NCI-H460 (cell line): ENCODE results near the gene MROH2B. TPM values are rescaled to one million over a fixed set of nuclear protein-coding genes. Genes with fewer than 3 reads are reported as not detected.

Experiments
- DNase-seq: peaks from one replicate; pipeline ENCODE4 v3.0.0-alpha.2; 2016; ENCODE audit warnings: low read depth; ENCODE audit errors: extremely low read depth
- polyA plus RNA-seq: library from polyadenylated mRNA; depleted of rRNA; stranded (reverse); fragments of >200 nt; gene quantifications from 2 replicates; pipeline ENCODE4 v1.2.3, GENCODE V29; 2014; cell fraction: nucleus; rRNA removed
- total RNA-seq: library from RNA; depleted of rRNA; stranded (reverse); fragments of >200 nt; shearing (Covaris generic); gene quantifications from 2 replicates; pipeline ENCODE4 v1.2.3, GENCODE V29; 2014; rRNA removed

The MROH2B gene
- total RNA-seq = not detected in 2 replicates
- polyA plus RNA-seq = not detected in 2 replicates

DNA sequence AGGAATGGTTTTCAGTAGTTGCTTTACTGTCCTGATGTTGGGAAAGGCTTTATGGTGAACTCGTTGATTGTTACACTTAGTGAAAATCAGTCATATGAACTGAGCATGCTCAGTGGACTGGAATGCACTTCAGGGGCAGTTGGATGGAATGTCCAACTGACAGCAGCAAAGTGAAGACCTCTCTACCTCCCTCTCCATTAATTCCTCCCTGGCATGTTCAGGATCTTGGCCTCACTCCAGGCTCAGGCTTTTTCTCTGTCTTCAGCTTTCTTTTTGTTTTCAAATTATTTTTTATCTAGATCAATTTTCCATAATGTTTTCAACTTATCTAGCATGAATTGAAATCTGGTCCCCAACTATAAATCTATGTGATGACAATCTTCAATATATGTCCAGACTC, at the start of gene MROH2B:
MROH2B (minus strand) TSS at position 101 of the 400 bp plus-strand sequence. CDS start 490 bp downstream, outside the sequence.
- no peak for DNase-seq

DNA sequence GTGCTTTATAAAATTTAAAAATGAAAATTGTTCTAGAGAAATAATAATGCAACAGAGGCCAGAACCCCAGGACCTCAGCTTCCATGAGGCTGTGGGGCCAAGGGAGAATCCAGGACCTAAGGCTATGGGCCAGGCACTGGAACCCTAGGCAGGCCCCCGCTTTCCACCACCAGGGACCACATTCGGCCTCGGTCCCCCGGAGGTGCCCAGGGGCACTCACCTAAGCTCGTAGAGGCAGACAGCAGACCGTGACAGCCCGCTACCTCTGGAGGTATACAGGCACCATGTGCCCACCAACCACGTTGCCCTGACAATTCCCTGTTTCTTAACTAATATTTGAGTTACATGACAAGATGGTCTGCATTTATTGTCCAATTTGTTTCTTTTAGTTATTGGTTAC, 49.5 kb upstream of the MROH2B start:
- DNase-seq = no peak

DNA sequence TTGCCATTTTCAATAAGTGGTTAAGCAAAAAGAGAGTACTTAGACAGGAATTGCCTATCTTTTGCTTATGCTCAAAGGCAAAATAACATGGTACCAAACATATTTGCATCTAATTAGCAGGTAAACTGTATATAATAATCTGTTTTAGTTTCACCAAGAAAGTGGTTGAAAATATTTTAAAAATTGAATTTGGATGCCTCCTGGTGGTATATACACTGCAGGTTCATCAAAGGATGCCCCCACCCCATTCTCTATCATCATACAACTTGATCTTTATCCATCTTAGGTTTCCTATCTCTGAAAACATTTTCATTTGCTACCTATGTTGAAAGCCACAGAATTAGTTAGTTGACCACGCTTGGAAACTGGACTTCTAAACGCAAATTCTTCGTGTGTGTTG, 47.0 kb upstream of the MROH2B start:
- no peak for DNase-seq

DNA sequence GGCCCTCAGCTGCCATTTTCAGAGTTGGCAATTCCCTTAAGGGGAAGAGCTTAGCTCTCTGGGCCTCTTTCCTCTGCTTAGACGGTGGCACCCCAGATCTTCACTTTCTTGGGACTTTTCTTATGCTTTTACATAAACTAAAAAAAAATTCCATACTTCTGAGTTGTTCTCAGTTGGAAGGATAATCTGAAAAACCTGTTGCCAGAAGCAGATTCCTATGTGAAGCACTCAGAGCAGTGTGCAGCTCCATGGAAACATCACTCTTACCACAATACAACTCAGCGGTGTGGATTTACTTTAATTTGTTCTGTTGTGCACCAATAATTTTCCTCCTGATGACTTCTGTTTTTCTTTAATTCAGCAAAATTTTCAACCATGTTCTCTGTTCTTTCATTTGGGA, 44.1 kb upstream of the MROH2B start:
- no peak for DNase-seq

DNA sequence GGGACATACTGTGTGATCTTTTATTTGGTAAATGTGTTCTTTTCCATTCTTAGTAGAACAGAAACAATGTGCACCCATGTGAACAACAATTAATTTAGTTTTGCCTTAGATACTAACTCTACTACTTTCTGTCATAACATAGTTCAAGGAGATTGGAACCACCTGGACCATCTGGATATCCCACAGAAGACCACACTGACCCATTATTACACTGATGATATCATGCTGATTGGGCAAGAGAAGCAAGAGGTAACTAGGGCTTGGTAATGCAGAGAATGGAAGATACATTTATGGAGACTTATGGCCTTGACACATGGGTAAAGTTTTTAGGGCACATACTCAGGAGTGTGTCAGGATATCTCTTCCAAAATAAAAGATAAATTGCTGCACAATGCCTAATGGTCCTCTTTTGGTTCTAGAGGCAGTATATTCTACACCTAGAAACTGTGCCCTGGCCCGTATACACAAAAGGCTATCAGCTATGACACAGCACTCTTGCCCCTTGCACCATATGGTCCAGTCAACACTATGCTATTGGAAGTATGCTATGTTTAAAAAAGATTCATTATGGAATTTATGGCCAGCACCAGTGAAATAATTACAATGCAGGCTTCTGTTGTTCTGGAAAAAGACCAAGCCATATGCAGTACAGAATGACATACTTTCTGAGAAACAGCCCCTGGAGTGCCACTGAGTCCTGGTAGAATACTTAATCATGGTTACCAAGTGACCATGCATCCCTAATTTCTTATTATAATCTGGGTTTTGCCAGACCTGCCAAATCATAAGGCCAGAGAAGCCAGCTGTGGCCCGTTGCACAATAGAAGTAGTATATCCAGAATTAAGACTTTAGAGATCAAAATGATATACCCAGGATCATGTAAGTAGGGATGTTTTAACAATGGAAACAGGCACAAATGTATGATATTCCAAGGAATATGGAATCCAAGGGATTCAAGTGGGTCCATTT, 41.6 kb upstream of the MROH2B start:
- DNase-seq = no peak

DNA sequence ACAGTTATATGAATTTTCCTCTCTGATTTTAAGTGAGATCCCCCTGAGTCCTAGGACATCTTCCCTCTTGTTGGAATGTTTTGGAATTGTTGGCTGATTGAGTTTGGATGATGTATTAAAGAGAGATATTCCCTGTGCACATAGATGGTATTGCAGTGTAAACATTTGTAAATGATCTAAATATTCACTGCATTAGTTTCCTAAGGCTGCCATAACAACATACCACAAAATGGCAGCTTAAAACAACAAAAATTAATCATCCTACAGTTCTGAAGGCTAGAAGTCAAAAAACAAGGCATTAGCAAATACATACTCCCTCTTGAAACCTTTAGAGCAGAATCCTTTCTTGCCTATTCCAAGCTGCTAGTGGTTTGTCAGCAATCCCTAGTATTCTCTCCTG, 38.0 kb upstream of the MROH2B start:
- DNase-seq = no peak

DNA sequence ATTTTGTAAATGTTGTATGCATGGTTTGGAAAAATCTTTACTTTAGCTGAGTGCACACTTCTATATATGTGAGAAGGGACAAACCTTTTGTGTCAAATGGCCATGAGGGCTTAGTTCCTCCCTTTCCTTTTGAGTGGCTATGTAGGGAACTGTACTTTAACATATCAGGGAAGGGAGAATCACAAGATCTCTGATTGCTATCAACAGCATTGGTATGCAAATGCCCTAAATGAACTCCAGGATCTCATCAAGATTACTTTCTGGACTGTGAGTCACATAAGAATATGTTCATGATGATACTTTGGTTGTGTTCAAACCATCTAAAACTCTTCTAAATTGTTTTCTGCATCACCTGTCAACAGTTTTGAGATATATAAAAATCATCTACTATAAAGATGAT, 31.2 kb upstream of the MROH2B start:
- no peak for DNase-seq

DNA sequence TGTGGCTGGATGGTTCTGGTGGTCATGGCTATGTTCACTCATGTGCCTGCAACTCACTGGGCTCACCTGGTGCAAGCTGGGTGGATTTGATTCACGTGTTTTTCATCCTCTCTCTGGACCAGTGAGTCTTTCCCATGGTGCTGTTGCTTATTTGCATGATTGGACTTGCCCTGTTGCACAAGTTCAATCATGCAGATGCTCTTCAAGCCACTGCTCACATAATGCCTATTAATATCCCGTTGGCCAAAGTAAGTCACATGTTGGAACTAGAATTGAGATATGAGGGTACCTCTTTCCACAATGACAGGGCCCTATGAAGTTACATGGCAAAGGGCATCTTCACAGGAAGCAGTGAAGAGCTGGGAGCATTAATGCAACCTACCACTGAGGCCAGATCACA, 26.5 kb upstream of the MROH2B start:
- DNase-seq = no peak

DNA sequence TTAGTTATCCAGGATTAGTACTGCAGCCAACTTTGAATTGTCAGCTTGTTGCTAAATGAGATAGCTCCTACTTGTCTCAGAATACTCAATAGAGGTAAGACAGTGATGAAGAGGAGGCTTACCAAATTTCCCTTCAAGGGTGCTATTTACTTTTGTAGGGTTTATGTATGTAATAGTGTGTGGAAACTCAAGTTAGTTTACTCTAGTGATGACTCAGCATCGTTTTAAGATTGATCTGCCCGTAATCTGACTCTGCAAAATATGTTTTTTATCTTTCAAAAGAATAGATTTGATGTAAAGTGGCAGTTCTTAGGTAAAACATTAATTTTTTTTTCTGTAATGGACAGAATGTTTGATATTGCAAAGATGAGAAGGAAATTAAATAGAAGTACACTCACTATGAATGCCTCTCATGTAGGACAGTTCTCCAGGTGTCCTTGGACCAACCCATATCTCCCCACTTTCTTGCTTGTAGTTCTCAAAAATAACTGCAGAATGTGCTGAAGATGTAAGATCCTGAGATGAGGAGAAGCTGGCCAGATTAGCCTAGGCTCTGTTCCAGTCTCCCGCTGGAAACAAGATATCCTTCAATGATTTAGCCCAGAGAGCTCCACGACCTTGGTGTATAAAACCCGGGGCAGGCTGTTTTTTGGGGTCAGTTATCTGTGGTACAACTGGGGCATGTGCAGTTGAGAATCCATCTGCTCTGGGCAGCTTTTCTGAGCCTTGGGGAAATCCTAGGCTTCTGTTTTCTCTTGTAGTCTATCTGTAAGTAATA, 24.4 kb upstream of the MROH2B start:
- DNase-seq = no peak

DNA sequence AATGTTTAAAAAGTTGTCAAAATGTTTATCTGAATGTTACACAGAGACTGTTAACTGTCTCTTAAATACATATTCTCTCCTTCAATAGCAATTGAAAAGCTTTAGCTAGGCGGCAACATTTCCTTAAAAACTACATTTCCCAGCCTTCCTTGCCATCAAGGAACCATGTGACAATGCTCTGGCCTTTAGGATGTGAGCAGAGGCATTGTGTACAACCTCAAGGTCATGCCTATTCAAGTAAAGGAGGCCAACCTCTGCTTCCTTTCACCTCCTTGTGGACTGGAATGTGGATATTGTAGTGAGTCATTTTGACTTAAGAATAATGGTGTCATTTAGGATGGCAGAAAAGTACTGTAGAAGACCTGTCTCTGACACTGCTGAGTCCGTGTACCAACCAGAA, 23.7 kb upstream of the MROH2B start:
- DNase-seq = no peak

DNA sequence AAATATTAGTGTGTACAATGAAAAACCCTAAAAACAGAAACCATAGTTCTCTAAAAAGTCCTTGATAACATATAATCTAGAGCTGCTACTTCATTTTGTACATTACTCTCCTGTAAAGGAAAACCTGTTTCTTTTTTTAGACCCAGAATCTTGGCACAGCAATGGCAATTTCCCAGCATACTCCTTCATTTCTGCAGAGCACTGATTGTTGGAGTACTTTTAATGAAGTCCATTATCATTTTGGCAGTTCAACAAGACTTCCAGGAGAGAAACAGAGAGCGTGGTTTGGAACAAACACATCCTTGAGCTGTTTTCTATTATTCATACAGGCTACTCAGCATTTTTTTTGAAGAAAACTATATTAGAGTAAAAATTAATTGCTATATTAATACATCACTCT, 22.7 kb upstream of the MROH2B start:
- no peak for DNase-seq

DNA sequence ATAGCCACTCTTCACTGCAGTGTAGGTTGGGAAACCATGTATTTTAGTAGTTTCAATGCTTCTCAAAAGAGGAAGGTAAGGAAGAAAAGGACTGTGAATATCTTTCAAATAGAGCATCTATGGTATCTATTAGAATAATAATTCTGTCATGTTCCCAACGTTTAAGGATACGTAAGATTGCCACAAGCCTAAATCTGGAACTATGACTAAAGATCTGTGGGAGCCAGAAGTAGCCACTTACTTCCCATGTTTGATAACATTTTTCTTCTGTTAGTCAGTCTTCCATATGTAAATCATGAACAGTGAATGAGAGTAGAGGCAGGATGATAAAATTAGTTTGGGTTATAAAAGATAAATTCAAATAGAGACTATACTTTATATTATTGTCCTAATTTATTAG, 16.3 kb upstream of the MROH2B start:
- no peak for DNase-seq

DNA sequence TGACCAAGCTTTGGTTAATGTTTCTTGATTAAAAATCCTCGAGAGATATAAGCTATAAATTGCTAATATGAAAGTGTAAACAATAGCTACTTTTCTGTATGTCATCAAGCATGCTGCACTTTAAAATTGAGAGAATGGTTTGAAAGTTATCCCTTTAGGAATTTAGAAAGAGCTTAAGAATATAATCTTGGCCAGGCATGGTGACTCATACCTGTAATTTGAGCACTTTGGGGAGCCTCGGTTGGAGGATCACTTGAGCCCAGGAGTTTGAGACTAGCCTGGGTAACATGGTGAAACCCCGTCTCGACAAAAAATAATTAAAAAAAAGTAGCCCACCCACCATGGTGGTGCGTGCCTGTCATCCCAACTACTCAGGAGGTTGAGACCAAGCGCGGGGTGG, 12.2 kb upstream of the MROH2B start:
- no peak for DNase-seq

DNA sequence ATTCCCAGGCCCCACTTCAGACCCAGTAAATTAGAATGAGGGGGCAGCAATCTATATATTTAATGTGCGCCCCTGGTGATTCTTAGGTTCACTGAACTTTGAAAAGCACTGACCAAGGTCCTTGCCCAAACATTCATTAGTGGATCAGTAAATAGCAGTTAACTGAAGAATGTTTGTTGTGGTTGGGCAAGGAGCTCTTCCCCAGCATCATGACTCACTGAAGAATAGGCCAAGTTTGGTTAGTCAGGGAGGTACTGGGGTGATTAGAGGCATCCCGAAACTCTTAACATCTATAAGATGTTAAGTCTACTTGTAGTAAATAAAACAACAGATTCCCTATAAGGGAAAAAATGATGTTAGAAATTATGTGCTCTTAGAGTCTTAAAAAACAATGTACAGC, 833 bp upstream of the MROH2B start:
- DNase-seq = no peak

DNA sequence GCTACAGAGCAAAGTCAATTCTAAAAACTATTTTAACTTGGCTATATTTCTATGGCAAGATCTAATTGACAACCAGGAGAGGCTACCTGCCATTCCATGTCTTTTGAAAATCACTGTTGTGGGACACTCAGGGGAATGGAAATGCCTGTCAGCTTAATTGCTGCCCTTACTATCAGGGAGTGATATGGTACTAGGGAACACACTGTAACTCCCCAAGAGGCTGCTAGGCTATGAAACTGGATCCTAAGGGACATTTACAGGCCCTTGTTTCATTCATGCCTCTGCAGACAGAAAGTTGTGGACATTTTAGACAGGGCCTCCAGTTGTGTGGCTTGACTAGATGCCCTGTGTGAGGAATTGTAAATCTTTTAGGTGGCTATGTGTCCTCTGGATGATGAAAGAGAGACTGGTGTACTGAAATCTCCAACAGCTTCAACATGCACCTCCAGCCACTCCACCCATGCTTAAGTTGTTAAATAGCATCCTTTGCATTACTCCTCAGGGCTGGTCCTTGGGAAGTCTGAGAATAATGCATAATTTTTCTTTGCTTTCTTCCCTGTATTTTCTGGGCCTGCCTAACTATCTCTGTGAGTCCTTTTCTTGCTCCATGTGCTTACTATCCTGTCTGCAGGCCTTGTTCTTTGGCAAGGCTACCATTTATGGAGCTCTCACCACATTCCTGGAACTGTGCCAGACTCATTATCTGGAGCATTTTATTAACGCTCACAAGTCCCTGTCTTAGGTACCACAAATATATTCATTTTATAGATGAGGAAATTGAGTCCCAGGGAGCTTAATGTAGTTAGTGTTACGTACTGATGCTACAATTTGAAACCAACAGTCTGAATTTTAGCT, 3.2 kb downstream of the MROH2B start:
- no peak for DNase-seq

DNA sequence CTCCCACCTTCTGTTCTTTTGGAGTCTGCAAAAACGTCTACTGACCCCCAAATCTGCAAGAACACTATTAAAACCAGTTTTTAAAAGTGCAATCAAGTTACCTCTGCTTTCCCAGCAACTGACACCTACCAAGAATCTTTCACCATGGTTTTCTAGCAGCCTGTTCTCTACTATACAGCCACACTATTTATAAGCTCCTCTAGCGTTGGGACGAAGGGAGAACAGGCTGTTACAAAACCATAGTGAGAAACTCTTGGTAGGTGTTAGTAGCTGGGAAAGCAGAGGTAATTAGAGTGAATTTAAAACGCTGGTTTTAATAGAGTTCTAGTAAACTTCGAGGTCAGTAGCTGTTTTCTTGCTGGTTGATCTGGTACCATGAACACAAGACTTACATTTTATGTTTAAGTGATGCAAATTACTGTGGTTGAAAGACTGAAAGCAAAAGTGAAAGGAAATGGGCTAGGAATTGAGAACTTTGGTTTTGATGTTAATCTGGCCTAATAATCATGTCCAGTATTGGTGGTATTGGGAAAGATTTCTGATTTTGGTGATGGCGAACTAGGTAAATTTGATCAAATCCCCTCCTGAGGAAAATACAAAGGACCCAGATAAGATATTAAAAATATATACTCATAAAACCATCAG, 5.3 kb downstream of the MROH2B start:
- no peak for DNase-seq

DNA sequence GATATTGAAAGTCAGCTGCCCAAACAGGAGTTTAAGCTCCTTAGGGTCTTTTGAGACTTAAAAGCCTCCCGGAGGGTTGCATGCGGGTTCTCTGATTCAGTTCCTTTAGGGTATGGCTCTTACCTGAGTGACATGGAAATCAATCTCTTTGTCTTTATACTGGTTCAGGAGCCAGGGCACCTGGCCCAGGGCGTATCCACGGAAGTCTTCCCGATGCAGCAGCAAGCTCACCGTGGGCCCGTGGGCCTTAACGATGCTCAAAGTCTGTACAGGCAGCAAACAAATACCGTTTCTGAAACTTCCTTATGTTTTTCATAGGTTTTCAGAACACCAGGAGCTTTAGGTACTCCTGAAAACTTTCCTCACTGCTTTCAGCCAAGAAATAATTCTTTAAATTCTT, 13.2 kb downstream of the MROH2B start:
- no peak for DNase-seq

DNA sequence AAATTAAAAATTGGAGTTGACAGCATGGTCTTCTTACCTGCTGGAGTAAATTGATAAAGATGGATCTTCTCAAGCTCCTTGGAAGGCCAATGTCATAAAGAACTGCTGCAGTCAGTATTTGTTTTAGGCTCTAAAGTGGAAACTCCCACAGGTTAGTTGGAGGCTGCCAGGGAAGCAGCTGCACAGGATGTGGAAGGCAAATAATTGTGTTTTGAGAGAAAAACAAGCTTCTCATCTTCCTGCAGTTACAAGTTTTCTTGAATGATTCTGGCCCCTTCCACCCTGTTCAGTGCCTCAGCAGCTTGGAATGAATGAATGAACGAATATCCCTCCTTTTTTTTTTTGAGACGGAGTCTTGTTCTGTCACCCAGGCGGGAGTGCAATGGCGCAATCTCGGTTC, 13.9 kb downstream of the MROH2B start:
- no peak for DNase-seq

DNA sequence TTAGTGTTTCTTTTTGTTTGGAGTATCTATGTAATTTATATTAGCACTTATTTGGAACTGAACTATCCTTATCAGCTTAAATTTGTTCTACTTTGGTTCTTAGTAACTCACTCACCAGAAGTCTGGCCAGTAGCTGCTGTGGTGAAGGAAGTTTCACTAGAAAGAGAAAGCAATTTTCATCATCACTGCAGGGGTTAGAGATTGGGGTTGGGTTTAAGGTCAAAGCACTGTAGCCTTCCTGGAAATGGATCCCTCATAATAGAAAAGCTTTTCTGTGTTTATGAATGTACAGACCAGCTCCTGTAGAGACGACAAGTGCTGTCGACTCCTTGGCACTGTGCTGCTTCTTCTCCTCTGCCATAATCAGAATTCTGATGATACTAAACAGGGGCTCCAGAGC, 22.2 kb downstream of the MROH2B start:
- no peak for DNase-seq

DNA sequence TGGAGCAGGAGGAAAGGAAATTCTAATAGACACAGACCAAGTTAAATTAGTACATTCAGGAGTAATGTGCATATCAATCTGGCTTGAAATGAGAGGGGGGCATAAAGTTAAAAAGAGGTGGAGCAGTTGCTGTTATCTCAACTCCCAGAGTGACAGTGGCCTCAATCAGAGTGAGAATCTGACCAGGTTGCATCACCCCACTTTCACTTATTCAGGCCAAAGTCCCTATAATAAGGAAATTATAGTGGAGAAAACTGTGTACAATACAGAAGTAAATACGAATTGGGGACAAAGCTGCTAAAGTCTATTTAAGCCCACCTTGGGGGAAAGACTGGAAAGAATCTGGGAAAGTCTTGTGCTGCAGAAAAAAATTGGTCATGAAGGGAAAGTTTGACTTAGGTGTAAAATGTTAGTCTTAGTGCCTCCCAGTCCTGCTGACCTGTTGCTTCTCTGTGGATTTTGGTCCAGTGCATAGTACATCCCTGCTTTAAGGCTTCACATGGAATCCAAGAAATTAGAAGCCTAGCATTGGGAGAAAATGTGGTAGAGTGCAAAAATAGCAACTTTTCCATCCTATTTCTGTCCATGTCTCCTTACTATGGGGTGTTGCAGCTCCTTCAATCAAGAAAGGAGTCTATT, 27.9 kb downstream of the MROH2B start:
- no peak for DNase-seq
